DND-41 (cell line): ENCODE data around the gene RGL1.

ENCODE experiments used
- ATAC-seq: fragments of 200-7000 bp; cut with Tn5 transposase; 3 replicates; pipeline ENCODE4 v1.9.1; 2021; ENCODE audit warnings: low read depth; ENCODE audit not compliant: insufficient read depth
- DNase-seq: peaks from one replicate; pipeline ENCODE4 v3.0.0-alpha.2; 2020
- H2AFZ ChIP-seq: 2 replicates; pipeline ENCODE4 v1.6.0; 2012; ENCODE audit warnings: low read depth, low read length
- H3K27ac ChIP-seq: 2 replicates; pipeline ENCODE4 v1.5.1; 2012; ENCODE audit warnings: low read length, inconsistent platforms
- H3K27me3 ChIP-seq: fragments of 200-600 bp; sonication (generic); 2 replicates; pipeline ENCODE4 v1.6.0; 2012; ENCODE audit warnings: low read length, mild to moderate bottlenecking, inconsistent platforms; ENCODE audit not compliant: insufficient read depth, poor library complexity
- H3K36me3 ChIP-seq: 2 replicates; pipeline ENCODE4 v1.5.1; 2012; ENCODE audit warnings: low read length, inconsistent platforms; ENCODE audit not compliant: insufficient read depth
- H3K4me1 ChIP-seq: 2 replicates; pipeline ENCODE4 v1.5.1; 2012; ENCODE audit warnings: mild to moderate bottlenecking, low read length; ENCODE audit not compliant: insufficient read depth
- H3K4me2 ChIP-seq: 2 replicates; pipeline ENCODE4 v1.6.0; 2012; ENCODE audit warnings: mild to moderate bottlenecking, moderate library complexity, low read length, inconsistent platforms; ENCODE audit not compliant: insufficient read depth
- H3K4me3 ChIP-seq, 2 experiments: fragments of 200-600 bp in 1 of 2; shearing (Covaris generic) in 1 of 2; 2 replicates each; pipeline ENCODE4 v1.5.1; 2012 to 2016; ENCODE audit warnings: inconsistent platforms in 2 of 2, low read length in 2 of 2, mild to moderate bottlenecking in 2 of 2, low read depth in 1 of 2, moderate library complexity in 1 of 2
- H3K79me2 ChIP-seq: 2 replicates; pipeline ENCODE4 v1.6.0; 2012; ENCODE audit warnings: low read length, inconsistent platforms; ENCODE audit not compliant: insufficient read depth
- H3K9ac ChIP-seq: 2 replicates; pipeline ENCODE4 v1.6.0; 2012; ENCODE audit warnings: low read depth, mild to moderate bottlenecking, inconsistent platforms, low read length, moderate library complexity
- H3K9me3 ChIP-seq: 2 replicates; pipeline ENCODE4 v1.5.1; 2012; ENCODE audit warnings: low read length, moderate library complexity, mild to moderate bottlenecking, inconsistent platforms; ENCODE audit not compliant: insufficient read depth, severe bottlenecking
- H4K20me1 ChIP-seq: 2 replicates; pipeline ENCODE4 v1.6.0; 2012; ENCODE audit warnings: low read length; ENCODE audit not compliant: insufficient read depth
- EZH2 ChIP-seq: IDR thresholded peaks from 3 replicates; pipeline ENCODE4 v1.6.1; 2012; ENCODE audit warnings: borderline replicate concordance, low read depth, mild to moderate bottlenecking, moderate library complexity, low read length, inconsistent platforms; ENCODE audit not compliant: severe bottlenecking
- TF ChIP-seq, protein P1 (sequence below): IDR thresholded peaks from 2 replicates; pipeline ENCODE4 v1.5.1; 2012; ENCODE audit warnings: borderline replicate concordance, low read length, moderate library complexity, mild to moderate bottlenecking; ENCODE audit not compliant: poor library complexity, severe bottlenecking; ENCODE audit errors: extremely low read depth

Gene RGL1

GRCh38 chr1:183800449-183800848, 4.5 kb upstream of the RGL1 start:
- no peak overlapping the region for H3K4me2 ChIP-seq
- H3K79me2 ChIP-seq, result no peaks in the 10 kb centered on the region
- TF ChIP-seq EZH2, result no peak
- TF ChIP-seq, protein P1, sequence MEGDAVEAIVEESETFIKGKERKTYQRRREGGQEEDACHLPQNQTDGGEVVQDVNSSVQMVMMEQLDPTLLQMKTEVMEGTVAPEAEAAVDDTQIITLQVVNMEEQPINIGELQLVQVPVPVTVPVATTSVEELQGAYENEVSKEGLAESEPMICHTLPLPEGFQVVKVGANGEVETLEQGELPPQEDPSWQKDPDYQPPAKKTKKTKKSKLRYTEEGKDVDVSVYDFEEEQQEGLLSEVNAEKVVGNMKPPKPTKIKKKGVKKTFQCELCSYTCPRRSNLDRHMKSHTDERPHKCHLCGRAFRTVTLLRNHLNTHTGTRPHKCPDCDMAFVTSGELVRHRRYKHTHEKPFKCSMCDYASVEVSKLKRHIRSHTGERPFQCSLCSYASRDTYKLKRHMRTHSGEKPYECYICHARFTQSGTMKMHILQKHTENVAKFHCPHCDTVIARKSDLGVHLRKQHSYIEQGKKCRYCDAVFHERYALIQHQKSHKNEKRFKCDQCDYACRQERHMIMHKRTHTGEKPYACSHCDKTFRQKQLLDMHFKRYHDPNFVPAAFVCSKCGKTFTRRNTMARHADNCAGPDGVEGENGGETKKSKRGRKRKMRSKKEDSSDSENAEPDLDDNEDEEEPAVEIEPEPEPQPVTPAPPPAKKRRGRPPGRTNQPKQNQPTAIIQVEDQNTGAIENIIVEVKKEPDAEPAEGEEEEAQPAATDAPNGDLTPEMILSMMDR, result no peak
- no peaks in the 10 kb centered on the region for H3K9me3 ChIP-seq
- H3K36me3 ChIP-seq, result no peaks in the 10 kb centered on the region
- no peaks in the 10 kb centered on the region for H3K4me1 ChIP-seq
- H4K20me1 ChIP-seq, result no peaks in the 10 kb centered on the region
- no peak overlapping the region for H3K27ac ChIP-seq
- no peaks in the 10 kb centered on the region for H3K27me3 ChIP-seq
- DNase-seq (no peak), ATAC-seq (no peak)
- no peak overlapping the region for H3K4me3 ChIP-seq
- no peak overlapping the region for H3K9ac ChIP-seq
- H2AFZ ChIP-seq, result no peak overlapping the region

DNA sequence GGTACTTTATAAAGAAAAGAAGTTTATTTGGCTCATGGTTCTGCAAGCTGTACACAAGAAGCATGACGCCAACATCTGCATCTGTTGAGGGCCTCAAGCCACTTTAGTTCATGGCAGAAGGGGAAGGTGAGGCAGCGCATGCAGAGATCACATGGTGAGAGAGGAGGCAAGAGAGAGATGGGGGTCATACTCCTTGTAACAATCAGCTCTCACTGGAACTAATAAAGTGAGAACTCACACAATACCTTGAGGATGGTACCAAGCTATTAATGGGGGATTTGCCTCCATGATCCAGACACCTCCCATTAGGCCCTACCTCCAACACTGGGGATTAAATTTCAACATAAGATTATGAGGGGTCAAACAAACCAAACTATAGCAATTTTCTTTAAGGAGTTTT, 3.3 kb upstream of the RGL1 start:
- ATAC-seq, result no peak
- H3K36me3 ChIP-seq, result no peaks in the 10 kb centered on the region
- H3K4me1 ChIP-seq, result no peaks in the 10 kb centered on the region
- H3K4me2 ChIP-seq, result no peak overlapping the region
- H3K27me3 ChIP-seq, result no peaks in the 10 kb centered on the region
- DNase-seq, result no peak
- no peak overlapping the region for H3K27ac ChIP-seq
- no peaks in the 10 kb centered on the region for H3K79me2 ChIP-seq
- H2AFZ ChIP-seq, result no peak overlapping the region
- H3K9me3 ChIP-seq, result no peaks in the 10 kb centered on the region
- TF ChIP-seq EZH2, result no peak
- TF ChIP-seq, protein P1, result no peak
- no peak overlapping the region for H3K4me3 ChIP-seq
- H4K20me1 ChIP-seq, result no peaks in the 10 kb centered on the region
- no peak overlapping the region for H3K9ac ChIP-seq

DNA sequence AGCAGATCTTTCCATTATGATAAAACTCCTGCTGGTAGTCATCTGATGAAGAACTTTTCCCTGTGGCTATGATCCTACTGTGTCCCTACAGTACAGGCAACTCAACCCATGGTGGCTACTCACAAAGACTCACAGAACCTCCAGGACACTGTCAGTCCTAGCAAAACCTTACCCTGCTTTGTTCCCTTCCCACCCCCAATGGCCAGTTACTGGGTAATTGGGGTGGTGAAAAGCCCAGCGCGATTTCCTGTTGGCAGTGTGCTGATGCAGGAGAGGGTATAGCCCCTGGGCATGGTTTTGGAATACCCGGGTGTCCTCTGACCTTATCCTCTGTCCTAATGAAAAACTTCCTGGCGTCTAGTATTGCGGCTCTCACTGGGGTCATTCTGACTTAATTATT, 533 bp upstream of the RGL1 start:
- no peak overlapping the region for H3K4me2 ChIP-seq
- H3K9me3 ChIP-seq, result no peaks in the 10 kb centered on the region
- ATAC-seq (no peak), DNase-seq (no peak)
- no peaks in the 10 kb centered on the region for H4K20me1 ChIP-seq
- H2AFZ ChIP-seq, result no peak overlapping the region
- no peaks in the 10 kb centered on the region for H3K27me3 ChIP-seq
- H3K4me3 ChIP-seq, result no peak overlapping the region
- no peak overlapping the region for H3K27ac ChIP-seq
- H3K4me1 ChIP-seq, result no peaks in the 10 kb centered on the region
- no peak overlapping the region for H3K9ac ChIP-seq
- TF ChIP-seq, protein P1, result no peak
- TF ChIP-seq EZH2, result no peak
- H3K36me3 ChIP-seq, result no peaks in the 10 kb centered on the region
- H3K79me2 ChIP-seq, result no peaks in the 10 kb centered on the region

- no peaks in the 10 kb centered on the region for H3K27me3 ChIP-seq
- no peak for DNase-seq
- H3K36me3 ChIP-seq, result no peaks in the 10 kb centered on the region
- no peak overlapping the region for H2AFZ ChIP-seq
- H3K9ac ChIP-seq, result no peak overlapping the region
- no peaks in the 10 kb centered on the region for H3K4me1 ChIP-seq
- no peaks in the 10 kb centered on the region for H3K79me2 ChIP-seq
- H3K4me2 ChIP-seq, result no peak overlapping the region
- no peak overlapping the region for H3K4me3 ChIP-seq
- no peak for TF ChIP-seq EZH2
- TF ChIP-seq, protein P1, result no peak
- ATAC-seq, result no peak
- no peak overlapping the region for H3K27ac ChIP-seq
- H4K20me1 ChIP-seq, result no peaks in the 10 kb centered on the region
- H3K9me3 ChIP-seq, result no peaks in the 10 kb centered on the region
These were observed 1.2 kb downstream of the RGL1 start for GRCh38 chr1:183806125-183806524.
